K562 (cell line): ENCODE results near the gene APOA1. TPM values are rescaled to one million over a fixed set of nuclear protein-coding genes. Genes with fewer than 3 reads are reported as not detected.

Source experiments
- ARNT ChIP-seq, 2 experiments: fragments of 450-650 bp; IDR thresholded peaks; 2 replicates each; pipeline ENCODE4 v1.6.1; 2016; ENCODE audit warnings: mild to moderate bottlenecking in 1 of 2
- CBX2 ChIP-seq: fragments of 200-600 bp; sonication (generic); IDR thresholded peaks from one replicate; pipeline ENCODE4 v1.6.1; 2012; ENCODE audit warnings: mild to moderate bottlenecking, low read length, inconsistent platforms; ENCODE audit not compliant: insufficient read depth, poor library complexity, severe bottlenecking
- KLF10 ChIP-seq: fragments of 250-450 bp; sonication (Bioruptor Pico); IDR thresholded peaks from 2 replicates; pipeline ENCODE4 v1.6.1; 2021; ENCODE audit warnings: matching md5 sums
- REST ChIP-seq, 2 experiments: fragments of 450-650 bp; formaldehyde crosslinking in 1 of 2; IDR thresholded peaks; 2 replicates each; pipeline versions ENCODE4 v1.4.0 to v1.6.1; 2014 to 2020; ENCODE audit warnings: mild to moderate bottlenecking in 2 of 2, borderline replicate concordance in 1 of 2, low read depth in 1 of 2
- ZNF717 ChIP-seq: fragments of 250-450 bp; sonication (Bioruptor Pico); IDR thresholded peaks from 2 replicates; pipeline ENCODE4 v1.5.0; 2021
- polyA plus RNA-seq, 8 experiments: library from polyadenylated mRNA; depleted of rRNA in 4 of 8; stranded (reverse) in 5 of 8; unstranded in 3 of 8; fragments of >200 nt; fragmentation: Nextera tagmentation in 2 of 8; fragmentation: Illumina TruSeq in 1 of 8; extraction: Ambion mirVana in 2 of 8; extraction: Trizol in 1 of 8; gene quantifications; 2 replicates each; pipeline versions ENCODE4 v1.2.1 to v1.2.3, GENCODE V29; 2011 to 2014; ENCODE audit warnings: inconsistent platforms in 1 of 8, missing spikeins in 1 of 8
- total RNA-seq, 7 experiments: library from RNA; depleted of rRNA in 6 of 7; stranded (reverse); fragments of >200 nt in 6 of 7; fragmentation: Illumina TruSeq in 2 of 7; extraction: Trizol in 2 of 7; gene quantifications; 2 replicates each; pipeline versions ENCODE4 v1.2.1 to v1.2.3, GENCODE V29; 2011 to 2021; ENCODE audit warnings: low replicate concordance in 1 of 7
- TF ChIP-seq, protein P1 (sequence below): fragments of 450-650 bp; formaldehyde crosslinking; IDR thresholded peaks from 2 replicates; pipeline ENCODE4 v1.4.0; 2022; ENCODE audit warnings: missing genetic modification characterization
- TF ChIP-seq, protein P2 (sequence below): sonication (generic); formaldehyde crosslinking; IDR thresholded peaks from 2 replicates; pipeline ENCODE4 v1.8.1; 2022; ENCODE audit warnings: missing genetic modification reagents

The APOA1 gene
- total and polyA plus RNA-seq, 9 of the 15 experiments (the other 6 are each of a cell fraction or from before 2014, with no cell fraction given) = 1.8 TPM; not detected in 8

DNA sequence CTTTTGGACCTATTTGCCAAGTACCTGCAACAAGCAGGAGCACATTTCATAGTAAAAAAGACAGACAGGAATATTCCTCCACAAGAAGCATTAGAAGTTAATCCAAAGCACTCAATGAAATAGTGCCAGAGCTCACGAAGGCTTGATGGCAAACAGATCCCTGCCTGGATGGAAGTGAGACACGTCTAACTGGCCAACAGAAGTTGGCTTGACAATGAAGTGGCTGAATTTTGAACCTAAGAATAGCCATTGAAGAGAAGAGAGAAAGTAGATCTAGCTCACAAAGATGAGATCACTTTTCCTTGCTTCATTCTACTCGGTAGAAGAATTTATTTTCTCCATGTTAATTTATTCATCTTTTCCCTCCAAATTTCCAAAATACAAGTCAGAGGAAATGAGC, 30.6 kb upstream of the APOA1 start (continued):
- TF ChIP-seq REST (IDR thresholded peaks at IDR 0.05; ENCODE audit: borderline replicate concordance) (no peak), REST (CRISPR knock-in tag; IDR thresholded peaks at IDR 0.05; ENCODE audit: low read depth) (no peak), ARNT (IDR thresholded peaks at IDR 0.05) (no peak), KLF10 (CRISPR knock-in tag) (no peak), CBX2 (no peak), ZNF717 (no peak)
- TF ChIP-seq, protein P1, sequence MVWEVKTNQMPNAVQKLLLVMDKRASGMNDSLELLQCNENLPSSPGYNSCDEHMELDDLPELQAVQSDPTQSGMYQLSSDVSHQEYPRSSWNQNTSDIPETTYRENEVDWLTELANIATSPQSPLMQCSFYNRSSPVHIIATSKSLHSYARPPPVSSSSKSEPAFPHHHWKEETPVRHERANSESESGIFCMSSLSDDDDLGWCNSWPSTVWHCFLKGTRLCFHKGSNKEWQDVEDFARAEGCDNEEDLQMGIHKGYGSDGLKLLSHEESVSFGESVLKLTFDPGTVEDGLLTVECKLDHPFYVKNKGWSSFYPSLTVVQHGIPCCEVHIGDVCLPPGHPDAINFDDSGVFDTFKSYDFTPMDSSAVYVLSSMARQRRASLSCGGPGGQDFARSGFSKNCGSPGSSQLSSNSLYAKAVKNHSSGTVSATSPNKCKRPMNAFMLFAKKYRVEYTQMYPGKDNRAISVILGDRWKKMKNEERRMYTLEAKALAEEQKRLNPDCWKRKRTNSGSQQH (CRISPR knock-in tag) = no peak
- TF ChIP-seq, protein P2, sequence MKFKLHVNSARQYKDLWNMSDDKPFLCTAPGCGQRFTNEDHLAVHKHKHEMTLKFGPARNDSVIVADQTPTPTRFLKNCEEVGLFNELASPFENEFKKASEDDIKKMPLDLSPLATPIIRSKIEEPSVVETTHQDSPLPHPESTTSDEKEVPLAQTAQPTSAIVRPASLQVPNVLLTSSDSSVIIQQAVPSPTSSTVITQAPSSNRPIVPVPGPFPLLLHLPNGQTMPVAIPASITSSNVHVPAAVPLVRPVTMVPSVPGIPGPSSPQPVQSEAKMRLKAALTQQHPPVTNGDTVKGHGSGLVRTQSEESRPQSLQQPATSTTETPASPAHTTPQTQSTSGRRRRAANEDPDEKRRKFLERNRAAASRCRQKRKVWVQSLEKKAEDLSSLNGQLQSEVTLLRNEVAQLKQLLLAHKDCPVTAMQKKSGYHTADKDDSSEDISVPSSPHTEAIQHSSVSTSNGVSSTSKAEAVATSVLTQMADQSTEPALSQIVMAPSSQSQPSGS (CRISPR knock-in tag) = no peak
- TF ChIP-seq, all 486 proteins: peak for 0
